OCI-LY7 (cell line): Measurements from ENCODE around the gene COL18A1. TPM values are rescaled to one million over a fixed set of nuclear protein-coding genes. Genes with fewer than 3 reads are reported as not detected.

Source experiments
- BruUV-seq: library from RNA; stranded (reverse); fragments of 400-500 nt; replicated peaks from 2 replicates; lab custom pipeline; 2021; lab: Mats Ljungman, UMichigan
- CTCF ChIA-PET: fragments of 300-600 bp; sonication (Branson Sonifier 250); formaldehyde crosslinking; loops from one replicate; lab custom pipeline; 2022; ENCODE audit warnings: antibody characterized with exemption; ENCODE audit not compliant: unreplicated experiment; lab: Charles Lee
- POLR2A ChIA-PET: fragments of 300-600 bp; sonication (Branson Sonifier 250); formaldehyde crosslinking; loops from one replicate; lab custom pipeline; 2022; ENCODE audit warnings: antibody characterized with exemption; lab: Charles Lee
- DNase-seq: peaks from one replicate; pipeline ENCODE4 v3.0.0-alpha.2; 2015; ENCODE audit warnings: low spot score
- H2AFZ ChIP-seq: fragments of 200-600 bp; sonication (generic), shearing (Covaris generic); 2 replicates; pipeline ENCODE4 v1.6.1; 2014; ENCODE audit warnings: mild to moderate bottlenecking, antibody characterized with exemption, low read length, moderate library complexity
- H3K27ac ChIP-seq: fragments of 200-600 bp; sonication (generic); 2 replicates; pipeline ENCODE4 v1.5.1; 2014; ENCODE audit warnings: mixed run types, low read depth, mild to moderate bottlenecking, moderate library complexity, low read length, inconsistent platforms; ENCODE audit not compliant: poor library complexity, severe bottlenecking
- H3K36me3 ChIP-seq: fragments of 200-600 bp; sonication (generic); 2 replicates; pipeline ENCODE4 v1.6.1; 2014; ENCODE audit warnings: mild to moderate bottlenecking, antibody characterized with exemption, low read length, moderate library complexity, mixed read lengths; ENCODE audit not compliant: insufficient read depth
- H3K4me1 ChIP-seq: fragments of 200-600 bp; sonication (generic); 2 replicates; pipeline ENCODE4 v1.5.1; 2014; ENCODE audit warnings: mild to moderate bottlenecking, low read length; ENCODE audit not compliant: insufficient read depth, poor library complexity, severe bottlenecking
- H3K4me2 ChIP-seq: fragments of 200-600 bp; sonication (generic); 2 replicates; pipeline ENCODE4 v1.6.1; 2014; ENCODE audit warnings: mild to moderate bottlenecking, low read length
- H3K4me3 ChIP-seq: fragments of 200-600 bp; sonication (generic); 2 replicates; pipeline ENCODE4 v1.5.1; 2014; ENCODE audit warnings: mild to moderate bottlenecking, low read depth, low read length; ENCODE audit not compliant: poor library complexity, severe bottlenecking
- H3K79me2 ChIP-seq: fragments of 200-600 bp; sonication (generic); 2 replicates; pipeline ENCODE4 v1.6.1; 2016; ENCODE audit warnings: low read depth, mild to moderate bottlenecking, low read length, moderate library complexity, mixed read lengths; ENCODE audit not compliant: insufficient read depth
- H3K9me2 ChIP-seq: fragments of 200-600 bp; sonication (generic); 2 replicates; pipeline ENCODE4 v1.6.1; 2016; ENCODE audit warnings: mild to moderate bottlenecking, low read length, mixed read lengths; ENCODE audit not compliant: insufficient read depth
- H3K9me3 ChIP-seq: fragments of 200-600 bp; sonication (generic); 2 replicates; pipeline ENCODE4 v1.6.1; 2014; ENCODE audit warnings: mild to moderate bottlenecking, mixed run types, low read length, mixed read lengths
- H4K20me1 ChIP-seq: fragments of 200-600 bp; sonication (generic); 2 replicates; pipeline ENCODE4 v1.6.1; 2014; ENCODE audit warnings: mild to moderate bottlenecking, antibody characterized with exemption, low read length, moderate library complexity, mixed read lengths; ENCODE audit not compliant: insufficient read depth
- CTCF ChIP-seq: fragments of 200-600 bp; sonication (generic); conservative IDR thresholded peaks from 2 replicates; pipeline ENCODE4 v1.5.1; 2014; ENCODE audit warnings: mild to moderate bottlenecking, antibody characterized with exemption, low read length, moderate library complexity, mixed read lengths
- EZH2phosphoT487 ChIP-seq: fragments of 200-600 bp; sonication (generic); IDR thresholded peaks from 2 replicates; pipeline ENCODE4 v1.6.1; 2018; ENCODE audit warnings: low read depth, borderline replicate concordance, mild to moderate bottlenecking, mixed run types, antibody characterized with exemption, low read length, moderate library complexity, mixed read lengths
- intact Hi-C: fragments of 100-400 bp; cut with micrococcal nuclease; formaldehyde crosslinking; loops from one replicate; pipeline ENCODE4 v1.10.0; 2022; ENCODE audit not compliant: unreplicated experiment
- total RNA-seq, 2 experiments: library from RNA; depleted of rRNA in 1 of 2; stranded (reverse); fragments of >200 nt in 1 of 2; shearing (Covaris generic) in 1 of 2; gene quantifications; 2 replicates each; pipeline ENCODE4 v1.2.3, GENCODE V29; 2014 to 2022

Gene COL18A1
- total RNA-seq, 2 experiments from 2014 or later, result 0.23 to 7.4 TPM

- no peak for TF ChIP-seq EZH2phosphoT487
- TF ChIP-seq CTCF, result no peak
- no peak overlapping the region for H3K4me3 ChIP-seq
- no peaks in the 10 kb centered on the region for H3K9me3 ChIP-seq
- no peaks in the 10 kb centered on the region for H4K20me1 ChIP-seq
- no peaks in the 10 kb centered on the region for H3K9me2 ChIP-seq
- no peaks in the 10 kb centered on the region for H3K79me2 ChIP-seq
- H3K4me1 ChIP-seq, result no peaks in the 10 kb centered on the region
- H3K4me2 ChIP-seq, result no peak overlapping the region
- H3K36me3 ChIP-seq, result no peaks in the 10 kb centered on the region
- DNase-seq, result no peak
- intact Hi-C loops, result no loop called here
- no peak overlapping the region for H3K27ac ChIP-seq
- BruUV-seq, result no TSS peak
- ChIA-PET CTCF (no interaction called here), POLR2A (no interaction called here)
- H2AFZ ChIP-seq, result no peak overlapping the region
These were observed 17.5 kb upstream of the COL18A1 start for GRCh38 chr21:45387506-45387905.

GRCh38 chr21:45388011-45388521, 16.9 kb upstream of the COL18A1 start:
- Histone ChIP-seq H4K20me1 (no peaks in the 10 kb centered on the region), H3K36me3 (no peaks in the 10 kb centered on the region), H3K27ac (no peak overlapping the region), H3K9me2 (no peaks in the 10 kb centered on the region), H3K4me3 (no peak overlapping the region), H3K79me2 (no peaks in the 10 kb centered on the region), H3K4me2 (no peak overlapping the region), H2AFZ (no peak overlapping the region), H3K4me1 (no peaks in the 10 kb centered on the region), H3K9me3 (no peaks in the 10 kb centered on the region)
- DNase-seq, result no peak
- intact Hi-C loops, result no loop called here
- TF ChIP-seq CTCF (no peak), EZH2phosphoT487 (no peak)
- POLR2A ChIA-PET, result no interaction called here
- CTCF ChIA-PET, result no interaction called here
- no TSS peak for BruUV-seq

- no peak overlapping the region for H2AFZ ChIP-seq
- H3K4me2 ChIP-seq, result no peak overlapping the region
- CTCF ChIA-PET, result no interaction called here
- POLR2A ChIA-PET, result no interaction called here
- H4K20me1 ChIP-seq, result no peaks in the 10 kb centered on the region
- DNase-seq, result no peak
- H3K36me3 ChIP-seq, result no peaks in the 10 kb centered on the region
- no peak overlapping the region for H3K27ac ChIP-seq
- H3K4me1 ChIP-seq, result no peaks in the 10 kb centered on the region
- intact Hi-C loops, result no loop called here
- no peaks in the 10 kb centered on the region for H3K79me2 ChIP-seq
- H3K9me2 ChIP-seq, result no peaks in the 10 kb centered on the region
- H3K4me3 ChIP-seq, result no peak overlapping the region
- BruUV-seq, result no TSS peak
- no peaks in the 10 kb centered on the region for H3K9me3 ChIP-seq
- TF ChIP-seq CTCF (no peak), EZH2phosphoT487 (no peak)
These were observed 16.2 kb upstream of the COL18A1 start for GRCh38 chr21:45388611-45389296.
